ENCODE results near the gene LRRFIP1. TPM values are rescaled to one million over a fixed set of nuclear protein-coding genes. Genes with fewer than 3 reads are reported as not detected.

LRRFIP1 gene
- total and polyA plus RNA-seq, 9 of the 15 experiments (the other 6 are each of a cell fraction or from before 2014, with no cell fraction given) = 13.1 to 45.2 (median 31.3) TPM

DNA sequence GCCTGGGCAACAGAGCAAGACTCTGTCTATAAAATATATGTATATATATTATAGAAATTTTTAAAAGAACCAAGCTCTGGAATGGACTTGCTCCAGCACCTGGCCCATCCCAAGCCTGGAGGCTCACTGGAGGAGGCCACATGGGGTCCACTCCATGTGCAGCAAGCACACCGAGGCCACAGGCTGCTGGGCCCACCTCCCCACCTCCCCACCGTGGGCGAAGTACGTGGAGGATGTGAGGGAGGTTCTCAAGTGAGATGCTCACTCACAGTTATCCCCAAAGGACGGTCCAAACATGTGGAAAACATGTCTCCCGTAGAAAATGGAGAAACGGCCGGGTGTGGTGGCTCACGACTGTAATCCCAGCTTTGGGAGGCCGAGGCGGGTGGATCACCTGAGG lies 23.0 kb upstream of the LRRFIP1 start:
- no peak overlapping the region for H3K4me2 ChIP-seq (ENCODE audit: insufficient read depth, low read length)
- peaks cover 11 to 54% of the 10 kb centered on the region in 2 experiments for H3K27me3 ChIP-seq (ENCODE audit: control insufficient read depth in 2 of 2, insufficient read depth in 2 of 2, low read length in 2 of 2)
- no peaks in the 10 kb centered on the region for H3K36me3 ChIP-seq (ENCODE audit: control insufficient read depth, insufficient read depth, low read length)
- FAIRE-seq (no peak), DNase-seq (ENCODE audit: extremely low read depth in 1 of 4, low spot score in 3 of 4) (no peak), ATAC-seq (no peak)
- H3K27ac ChIP-seq (ENCODE audit: extremely low read depth, low read depth, low read length) = no peak overlapping the region
- H2AFZ ChIP-seq (ENCODE audit: low read depth, low read length) = no peak overlapping the region
- no peak overlapping the region for H3K4me3 ChIP-seq
- intact Hi-C loops (cut with micrococcal nuclease) = no loop called here
- no peaks in the 10 kb centered on the region for H3K9me1 ChIP-seq (ENCODE audit: control insufficient read depth, insufficient read depth, low read length)
- ChIA-PET POLR2A (interaction anchor here (0.5 to 0.6 kb wide), 2 partner anchors 180 to 1769 kb away, joined by 3 read pairs; no protein-coding TSS in a partner anchor), CTCF (ENCODE audit: low intra/inter-chr PET ratio) (interaction anchor here (1.2 kb wide), 1 partner anchor 141 kb away, joined by 3 read pairs; no protein-coding TSS in a partner anchor)
- 10% methylated on average over 8 of the region's 11 CpGs for WGBS (ENCODE audit: insufficient coverage, low coverage, missing lambda C conversion rate)
- no peaks in the 10 kb centered on the region for H3K9me3 ChIP-seq (replicated peaks; ENCODE audit: control insufficient read depth, insufficient read depth, low read depth, low read length)
- H3K4me1 ChIP-seq (replicated peaks in 1 of 2; ENCODE audit: control insufficient read depth in 2 of 2, insufficient read depth in 2 of 2, low read length in 2 of 2) = no peaks in the 10 kb centered on the region
- no peak overlapping the region for H3K9ac ChIP-seq (ENCODE audit: insufficient read depth in 1 of 2, low read depth in 2 of 2, low read length in 2 of 2)
- H3K79me2 ChIP-seq (ENCODE audit: control insufficient read depth, insufficient read depth, low read length) = no peaks in the 10 kb centered on the region
- no peaks in the 10 kb centered on the region for H4K20me1 ChIP-seq (replicated peaks; ENCODE audit: control insufficient read depth, insufficient read depth, low read length)
- no TSS peak for BruUV-seq (replicated peaks)
- in situ Hi-C loops (cut with MboI) = no loop called here
- TF ChIP-seq KLF10 (CRISPR knock-in tag; IDR thresholded peaks at IDR 0.05) (no peak), ZNF324 (CRISPR knock-in tag; IDR thresholded peaks at IDR 0.05) (no peak), GABPB2 (CRISPR knock-in tag; conservative IDR thresholded peaks at IDR 0.05) (no peak), MCM7 (IDR thresholded peaks at IDR 0.05) (no peak), ZEB2 (IDR thresholded peaks at IDR 0.05) (no peak), ZNF24 (IDR thresholded peaks at IDR 0.05) (no peak), SRSF1 (IDR thresholded peaks at IDR 0.05; ENCODE audit: low read depth, low read length) (no peak), ZNF274 (IDR thresholded peaks at IDR 0.05; ENCODE audit: borderline replicate concordance, low read depth, low read length) (no peak), FOXK1 (CRISPR knock-in tag; IDR thresholded peaks at IDR 0.05; ENCODE audit: borderline replicate concordance) (no peak), PHF8 (IDR thresholded peaks at IDR 0.05; ENCODE audit: borderline replicate concordance, low read length) (no peak), NCOA1 (IDR thresholded peaks at IDR 0.05; ENCODE audit: low read depth) (no peak), ZBTB7A (IDR thresholded peaks at IDR 0.05; ENCODE audit: borderline replicate concordance, control insufficient read depth, low read depth, low read length) (no peak), PHF20 (IDR thresholded peaks at IDR 0.05; ENCODE audit: partially characterized antibody) (no peak)
- TF ChIP-seq, protein P1, sequence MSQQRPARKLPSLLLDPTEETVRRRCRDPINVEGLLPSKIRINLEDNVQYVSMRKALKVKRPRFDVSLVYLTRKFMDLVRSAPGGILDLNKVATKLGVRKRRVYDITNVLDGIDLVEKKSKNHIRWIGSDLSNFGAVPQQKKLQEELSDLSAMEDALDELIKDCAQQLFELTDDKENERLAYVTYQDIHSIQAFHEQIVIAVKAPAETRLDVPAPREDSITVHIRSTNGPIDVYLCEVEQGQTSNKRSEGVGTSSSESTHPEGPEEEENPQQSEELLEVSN (IDR thresholded peaks at IDR 0.05; ENCODE audit: borderline replicate concordance in 1 of 2, extremely low read depth in 1 of 2, insufficient read depth in 1 of 2, insufficient read length in 1 of 2, low read depth in 1 of 2, low read length in 1 of 2, poor library complexity in 1 of 2, severe bottlenecking in 1 of 2) = no peak
- TF ChIP-seq, protein P2, sequence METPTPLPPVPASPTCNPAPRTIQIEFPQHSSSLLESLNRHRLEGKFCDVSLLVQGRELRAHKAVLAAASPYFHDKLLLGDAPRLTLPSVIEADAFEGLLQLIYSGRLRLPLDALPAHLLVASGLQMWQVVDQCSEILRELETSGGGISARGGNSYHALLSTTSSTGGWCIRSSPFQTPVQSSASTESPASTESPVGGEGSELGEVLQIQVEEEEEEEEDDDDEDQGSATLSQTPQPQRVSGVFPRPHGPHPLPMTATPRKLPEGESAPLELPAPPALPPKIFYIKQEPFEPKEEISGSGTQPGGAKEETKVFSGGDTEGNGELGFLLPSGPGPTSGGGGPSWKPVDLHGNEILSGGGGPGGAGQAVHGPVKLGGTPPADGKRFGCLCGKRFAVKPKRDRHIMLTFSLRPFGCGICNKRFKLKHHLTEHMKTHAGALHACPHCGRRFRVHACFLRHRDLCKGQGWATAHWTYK (CRISPR knock-in tag; IDR thresholded peaks at IDR 0.05) = no peak
- TF ChIP-seq, protein P3, sequence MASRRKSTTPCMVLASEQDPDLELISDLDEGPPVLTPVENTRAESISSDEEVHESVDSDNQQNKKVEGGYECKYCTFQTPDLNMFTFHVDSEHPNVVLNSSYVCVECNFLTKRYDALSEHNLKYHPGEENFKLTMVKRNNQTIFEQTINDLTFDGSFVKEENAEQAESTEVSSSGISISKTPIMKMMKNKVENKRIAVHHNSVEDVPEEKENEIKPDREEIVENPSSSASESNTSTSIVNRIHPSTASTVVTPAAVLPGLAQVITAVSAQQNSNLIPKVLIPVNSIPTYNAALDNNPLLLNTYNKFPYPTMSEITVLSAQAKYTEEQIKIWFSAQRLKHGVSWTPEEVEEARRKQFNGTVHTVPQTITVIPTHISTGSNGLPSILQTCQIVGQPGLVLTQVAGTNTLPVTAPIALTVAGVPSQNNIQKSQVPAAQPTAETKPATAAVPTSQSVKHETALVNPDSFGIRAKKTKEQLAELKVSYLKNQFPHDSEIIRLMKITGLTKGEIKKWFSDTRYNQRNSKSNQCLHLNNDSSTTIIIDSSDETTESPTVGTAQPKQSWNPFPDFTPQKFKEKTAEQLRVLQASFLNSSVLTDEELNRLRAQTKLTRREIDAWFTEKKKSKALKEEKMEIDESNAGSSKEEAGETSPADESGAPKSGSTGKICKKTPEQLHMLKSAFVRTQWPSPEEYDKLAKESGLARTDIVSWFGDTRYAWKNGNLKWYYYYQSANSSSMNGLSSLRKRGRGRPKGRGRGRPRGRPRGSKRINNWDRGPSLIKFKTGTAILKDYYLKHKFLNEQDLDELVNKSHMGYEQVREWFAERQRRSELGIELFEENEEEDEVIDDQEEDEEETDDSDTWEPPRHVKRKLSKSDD (conservative IDR thresholded peaks at IDR 0.05; ENCODE audit: low read length) = no peak
- TF ChIP-seq, protein P4, sequence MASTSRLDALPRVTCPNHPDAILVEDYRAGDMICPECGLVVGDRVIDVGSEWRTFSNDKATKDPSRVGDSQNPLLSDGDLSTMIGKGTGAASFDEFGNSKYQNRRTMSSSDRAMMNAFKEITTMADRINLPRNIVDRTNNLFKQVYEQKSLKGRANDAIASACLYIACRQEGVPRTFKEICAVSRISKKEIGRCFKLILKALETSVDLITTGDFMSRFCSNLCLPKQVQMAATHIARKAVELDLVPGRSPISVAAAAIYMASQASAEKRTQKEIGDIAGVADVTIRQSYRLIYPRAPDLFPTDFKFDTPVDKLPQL (IDR thresholded peaks at IDR 0.05; ENCODE audit: extremely low read depth, insufficient read length) = no peak

Data from K562 (cell line).